Measurements from ENCODE around the gene ACOXL. TPM values are rescaled to one million over a fixed set of nuclear protein-coding genes. Genes with fewer than 3 reads are reported as not detected.

ACOXL gene
- total RNA-seq, 6 experiments from 2014 or later: not detected

DNA sequence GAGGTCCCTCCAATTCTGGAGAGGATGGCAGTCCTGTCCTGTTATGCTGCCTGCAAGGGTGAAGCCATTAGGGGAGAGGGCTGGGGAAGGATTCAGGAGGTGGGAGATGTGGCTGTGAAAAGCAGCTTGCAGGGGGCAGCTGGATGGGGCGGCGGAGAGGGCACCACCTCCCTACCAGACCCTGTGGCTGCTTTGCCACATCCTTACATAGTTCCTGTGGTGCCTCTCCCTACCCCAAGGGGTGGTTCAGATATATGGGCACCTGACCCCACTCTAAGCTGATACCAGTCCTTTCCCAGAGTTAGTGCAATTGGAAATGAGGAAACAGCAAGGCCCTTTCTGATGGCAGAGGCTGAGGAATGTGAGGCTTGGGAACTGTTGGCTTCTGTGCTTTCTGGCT is 6.1 kb upstream of the ACOXL start:
- no peak overlapping the region for H3K27ac ChIP-seq
- H3K4me3 ChIP-seq: no peak overlapping the region
- intact Hi-C loops (cut with DNase I): no loop called here
- no peaks in the 10 kb centered on the region for H3K27me3 ChIP-seq
- no peaks in the 10 kb centered on the region for H3K36me3 ChIP-seq
- no peak for TF ChIP-seq POLR2A (IDR thresholded peaks at IDR 0.05)
- DNase-seq (no peak), ATAC-seq (no peak)
- WGBS (ENCODE audit: insufficient coverage, low coverage, low lambda C conversion rate, missing lambda C conversion rate): 80% methylated on average over 2 of the region's 2 CpGs
- peaks cover 0 to 1% (median 0%) of the 10 kb centered on the region in 4 donors for H3K4me1 ChIP-seq
- no peaks in the 10 kb centered on the region for H3K9me3 ChIP-seq

- H3K4me3 ChIP-seq: no peak overlapping the region
- 86% methylated on average over 4 of the region's 4 CpGs for WGBS (ENCODE audit: insufficient coverage, low coverage, low lambda C conversion rate, missing lambda C conversion rate)
- no peak overlapping the region for H3K27ac ChIP-seq
- H3K36me3 ChIP-seq: no peaks in the 10 kb centered on the region
- peaks cover 0 to 8% (median 0%) of the 10 kb centered on the region in 4 donors for H3K4me1 ChIP-seq
- TF ChIP-seq, protein P1, sequence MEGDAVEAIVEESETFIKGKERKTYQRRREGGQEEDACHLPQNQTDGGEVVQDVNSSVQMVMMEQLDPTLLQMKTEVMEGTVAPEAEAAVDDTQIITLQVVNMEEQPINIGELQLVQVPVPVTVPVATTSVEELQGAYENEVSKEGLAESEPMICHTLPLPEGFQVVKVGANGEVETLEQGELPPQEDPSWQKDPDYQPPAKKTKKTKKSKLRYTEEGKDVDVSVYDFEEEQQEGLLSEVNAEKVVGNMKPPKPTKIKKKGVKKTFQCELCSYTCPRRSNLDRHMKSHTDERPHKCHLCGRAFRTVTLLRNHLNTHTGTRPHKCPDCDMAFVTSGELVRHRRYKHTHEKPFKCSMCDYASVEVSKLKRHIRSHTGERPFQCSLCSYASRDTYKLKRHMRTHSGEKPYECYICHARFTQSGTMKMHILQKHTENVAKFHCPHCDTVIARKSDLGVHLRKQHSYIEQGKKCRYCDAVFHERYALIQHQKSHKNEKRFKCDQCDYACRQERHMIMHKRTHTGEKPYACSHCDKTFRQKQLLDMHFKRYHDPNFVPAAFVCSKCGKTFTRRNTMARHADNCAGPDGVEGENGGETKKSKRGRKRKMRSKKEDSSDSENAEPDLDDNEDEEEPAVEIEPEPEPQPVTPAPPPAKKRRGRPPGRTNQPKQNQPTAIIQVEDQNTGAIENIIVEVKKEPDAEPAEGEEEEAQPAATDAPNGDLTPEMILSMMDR (IDR thresholded peaks at IDR 0.05): no peak
- TF ChIP-seq POLR2A (IDR thresholded peaks at IDR 0.05): no peak
- H3K27me3 ChIP-seq: peaks cover 6 to 9% of the 10 kb centered on the region in 2 donors
- intact Hi-C loops (cut with DNase I): no loop called here
- DNase-seq (no peak), ATAC-seq (no peak)
- H3K9me3 ChIP-seq: no peaks in the 10 kb centered on the region
Observed at GRCh38 chr2:110727923-110728322, 4.5 kb upstream of the ACOXL start.

DNA sequence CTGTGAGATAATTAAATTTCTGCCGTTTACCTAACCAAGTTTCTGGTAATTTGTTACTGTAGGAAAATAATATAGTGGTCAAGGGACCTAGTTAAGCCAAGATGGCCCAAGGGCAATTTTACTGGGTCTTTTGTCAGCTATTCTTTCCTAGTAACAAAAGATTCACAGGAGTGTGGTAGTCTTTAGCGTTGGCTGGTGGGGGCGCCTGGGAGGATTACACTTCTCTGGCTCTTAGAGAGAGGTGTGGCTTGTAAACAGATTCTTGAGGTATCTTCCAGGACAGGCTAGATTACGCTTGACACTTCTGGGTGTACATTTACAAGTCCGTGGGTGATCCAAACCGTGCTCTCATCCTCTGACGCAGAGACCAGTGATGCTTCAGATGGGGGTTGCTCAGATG is 3.3 kb upstream of the ACOXL start:
- TF ChIP-seq POLR2A (IDR thresholded peaks at IDR 0.05): no peak
- TF ChIP-seq, protein P1 (IDR thresholded peaks at IDR 0.05): no peak
- Histone ChIP-seq H3K27me3 (peaks cover 8 to 14% of the 10 kb centered on the region in 2 donors), H3K9me3 (no peaks in the 10 kb centered on the region), H3K4me3 (no peak overlapping the region), H3K36me3 (no peaks in the 10 kb centered on the region), H3K27ac (no peak overlapping the region), H3K4me1 (peaks cover 0 to 11% (median 0%) of the 10 kb centered on the region in 4 donors)
- 66% methylated on average over 4 of the region's 7 CpGs for WGBS (ENCODE audit: insufficient coverage, low coverage, low lambda C conversion rate, missing lambda C conversion rate)
- ATAC-seq (no peak), DNase-seq (no peak)
- intact Hi-C loops (cut with DNase I): no loop called here

DNA sequence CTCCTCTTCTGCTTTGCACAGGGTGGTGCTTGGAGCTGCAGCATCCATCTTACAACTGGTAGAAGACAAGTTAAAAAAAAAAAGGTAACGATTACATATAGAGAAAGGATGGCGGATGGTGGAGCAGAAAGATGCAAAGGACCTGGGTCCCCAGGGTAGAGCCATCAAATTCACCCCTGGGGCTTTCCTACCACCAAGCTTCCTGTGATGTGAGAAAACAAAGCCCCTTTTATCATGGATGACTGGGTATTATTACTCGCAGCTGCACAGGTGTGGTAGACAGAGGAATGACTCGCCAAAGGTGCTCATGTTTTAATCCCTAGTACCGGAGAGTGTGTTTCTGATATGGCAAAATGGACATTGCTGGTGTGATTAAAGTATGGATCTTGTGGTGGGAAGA is 1.3 kb upstream of the ACOXL start:
- Histone ChIP-seq H3K4me1 (peaks cover 0 to 11% (median 0%) of the 10 kb centered on the region in 4 donors), H3K9me3 (no peaks in the 10 kb centered on the region), H3K36me3 (no peaks in the 10 kb centered on the region), H3K27me3 (peaks cover 8 to 25% of the 10 kb centered on the region in 2 donors), H3K27ac (no peak overlapping the region), H3K4me3 (no peak overlapping the region)
- TF ChIP-seq POLR2A (IDR thresholded peaks at IDR 0.05): no peak
- TF ChIP-seq, protein P1 (IDR thresholded peaks at IDR 0.05): no peak
- intact Hi-C loops (cut with DNase I): no loop called here
- DNase-seq (no peak), ATAC-seq (no peak)
- 88% methylated on average over 5 of the region's 5 CpGs for WGBS (ENCODE audit: insufficient coverage, low coverage, low lambda C conversion rate, missing lambda C conversion rate)

DNA sequence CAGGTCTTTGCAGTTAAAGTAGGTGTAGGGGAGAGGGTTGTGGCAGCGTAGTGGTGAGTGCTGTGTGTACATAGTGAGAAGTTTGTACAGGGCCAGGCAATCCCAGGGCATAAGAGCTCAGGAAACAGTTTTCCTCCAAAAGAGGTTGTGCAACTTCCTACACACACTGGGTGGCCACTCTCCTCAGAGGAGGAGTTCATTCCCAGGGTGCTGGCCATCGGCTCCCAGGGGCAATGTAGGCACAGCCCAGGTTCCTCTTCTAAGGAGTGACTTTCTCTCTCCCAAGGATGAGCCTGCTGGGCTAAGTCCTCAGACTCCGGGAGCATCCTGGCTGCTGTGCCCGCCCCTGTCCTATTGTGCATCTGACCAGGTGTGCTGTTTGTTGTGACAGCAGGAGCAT is 3.0 kb downstream of the ACOXL start:
- Histone ChIP-seq H3K4me3 (no peak overlapping the region), H3K27me3 (peaks cover 8 to 25% of the 10 kb centered on the region in 2 donors), H3K27ac (no peak overlapping the region), H3K9me3 (no peaks in the 10 kb centered on the region), H3K36me3 (no peaks in the 10 kb centered on the region), H3K4me1 (peaks cover 0 to 11% (median 0%) of the 10 kb centered on the region in 4 donors)
- ATAC-seq: peak; percentile 41 to 82 (median 64)
- WGBS (ENCODE audit: insufficient coverage, low coverage, low lambda C conversion rate, missing lambda C conversion rate): 31% methylated on average over 4 of the region's 4 CpGs
- DNase-seq: no peak
- TF ChIP-seq, protein P1 (IDR thresholded peaks at IDR 0.05): no peak
- no peak for TF ChIP-seq POLR2A (IDR thresholded peaks at IDR 0.05)
- intact Hi-C loops (cut with DNase I): no loop called here

Data from right lobe of liver (tissue), 6 donors.